Tibial nerve (tissue), 4 donors: ENCODE data around the gene GARIN5A.

ENCODE experiments used
- CTCF ChIP-seq, 5 experiments: fragments of 200-600 bp in 3 of 5; fragments of 450-650 bp in 2 of 5; sonication (generic) in 3 of 5; IDR thresholded peaks; one replicate each; pipeline ENCODE4 v1.5.1; 2016 to 2019; ENCODE audit warnings: antibody characterized with exemption in 5 of 5, mild to moderate bottlenecking in 3 of 5, moderate library complexity in 2 of 5
- EP300 ChIP-seq, 2 donors: sonication (generic); formaldehyde crosslinking; IDR thresholded peaks; one replicate each; pipeline ENCODE4 v1.6.1; 2017; ENCODE audit warnings: antibody characterized with exemption in 2 of 2, mild to moderate bottlenecking in 1 of 2

- no peak for TF ChIP-seq CTCF (IDR thresholded peaks at IDR 0.05)
- TF ChIP-seq EP300 (IDR thresholded peaks at IDR 0.05): no peak
Measured at GRCh38 chr19:50485284-50485955, 8.8 kb upstream of the GARIN5A start.
